Thyroid gland (tissue), 4 donors: Measurements from ENCODE around the gene URB1.

Experiments used
- POLR2A ChIP-seq, 2 donors: fragments of 450-650 bp; IDR thresholded peaks; one replicate each; pipeline ENCODE4 v1.6.1; 2017; ENCODE audit warnings: antibody characterized with exemption in 2 of 2, mild to moderate bottlenecking in 2 of 2, moderate library complexity in 1 of 2
- TF ChIP-seq, protein P1 (sequence below), 6 experiments: fragments of 200-600 bp in 3 of 6; fragments of 450-650 bp in 3 of 6; sonication (generic) in 3 of 6; IDR thresholded peaks; one replicate each; pipeline ENCODE4 v1.5.1; 2016 to 2019; ENCODE audit warnings: antibody characterized with exemption in 6 of 6, mild to moderate bottlenecking in 2 of 6, inconsistent platforms in 1 of 6, moderate library complexity in 1 of 6

DNA sequence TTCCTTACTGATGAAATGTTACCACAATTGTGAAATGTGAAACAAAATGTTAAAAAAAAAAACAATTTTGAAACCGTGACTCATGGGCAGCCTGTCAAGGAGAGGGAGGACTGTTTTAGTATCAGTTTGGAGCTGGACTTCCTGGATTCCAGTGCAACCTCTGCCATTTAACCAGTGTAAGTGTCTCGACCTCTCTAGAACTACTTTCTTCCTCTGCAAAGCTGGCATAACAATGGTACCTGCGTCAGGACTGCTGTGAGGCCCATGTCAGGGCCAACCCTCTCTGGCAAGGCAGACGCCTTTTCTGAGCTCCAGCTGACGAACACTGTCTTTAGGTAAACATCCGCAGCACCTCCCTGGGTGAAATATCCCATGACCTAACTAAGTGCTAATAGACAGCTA is 20.9 kb downstream of the URB1 start:
- TF ChIP-seq, protein P1, sequence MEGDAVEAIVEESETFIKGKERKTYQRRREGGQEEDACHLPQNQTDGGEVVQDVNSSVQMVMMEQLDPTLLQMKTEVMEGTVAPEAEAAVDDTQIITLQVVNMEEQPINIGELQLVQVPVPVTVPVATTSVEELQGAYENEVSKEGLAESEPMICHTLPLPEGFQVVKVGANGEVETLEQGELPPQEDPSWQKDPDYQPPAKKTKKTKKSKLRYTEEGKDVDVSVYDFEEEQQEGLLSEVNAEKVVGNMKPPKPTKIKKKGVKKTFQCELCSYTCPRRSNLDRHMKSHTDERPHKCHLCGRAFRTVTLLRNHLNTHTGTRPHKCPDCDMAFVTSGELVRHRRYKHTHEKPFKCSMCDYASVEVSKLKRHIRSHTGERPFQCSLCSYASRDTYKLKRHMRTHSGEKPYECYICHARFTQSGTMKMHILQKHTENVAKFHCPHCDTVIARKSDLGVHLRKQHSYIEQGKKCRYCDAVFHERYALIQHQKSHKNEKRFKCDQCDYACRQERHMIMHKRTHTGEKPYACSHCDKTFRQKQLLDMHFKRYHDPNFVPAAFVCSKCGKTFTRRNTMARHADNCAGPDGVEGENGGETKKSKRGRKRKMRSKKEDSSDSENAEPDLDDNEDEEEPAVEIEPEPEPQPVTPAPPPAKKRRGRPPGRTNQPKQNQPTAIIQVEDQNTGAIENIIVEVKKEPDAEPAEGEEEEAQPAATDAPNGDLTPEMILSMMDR (IDR thresholded peaks at IDR 0.05), result no peak
- TF ChIP-seq POLR2A (IDR thresholded peaks at IDR 0.05), result no peak
